SHP77 (cell line): ENCODE results near the gene TBC1D1.

Experiments
- DNase-seq, 2 experiments: peaks; one replicate each; lab custom pipeline; 2025; lab: John Stamatoyannopoulos, UW

The TBC1D1 gene

GRCh38 chr4:38131371-38132091 is 240.6 kb downstream of the TBC1D1 start:
- DNase-seq, result no peak

GRCh38 chr4:38132107-38132673 is 241.3 kb downstream of the TBC1D1 start:
- DNase-seq, result no peak

DNA sequence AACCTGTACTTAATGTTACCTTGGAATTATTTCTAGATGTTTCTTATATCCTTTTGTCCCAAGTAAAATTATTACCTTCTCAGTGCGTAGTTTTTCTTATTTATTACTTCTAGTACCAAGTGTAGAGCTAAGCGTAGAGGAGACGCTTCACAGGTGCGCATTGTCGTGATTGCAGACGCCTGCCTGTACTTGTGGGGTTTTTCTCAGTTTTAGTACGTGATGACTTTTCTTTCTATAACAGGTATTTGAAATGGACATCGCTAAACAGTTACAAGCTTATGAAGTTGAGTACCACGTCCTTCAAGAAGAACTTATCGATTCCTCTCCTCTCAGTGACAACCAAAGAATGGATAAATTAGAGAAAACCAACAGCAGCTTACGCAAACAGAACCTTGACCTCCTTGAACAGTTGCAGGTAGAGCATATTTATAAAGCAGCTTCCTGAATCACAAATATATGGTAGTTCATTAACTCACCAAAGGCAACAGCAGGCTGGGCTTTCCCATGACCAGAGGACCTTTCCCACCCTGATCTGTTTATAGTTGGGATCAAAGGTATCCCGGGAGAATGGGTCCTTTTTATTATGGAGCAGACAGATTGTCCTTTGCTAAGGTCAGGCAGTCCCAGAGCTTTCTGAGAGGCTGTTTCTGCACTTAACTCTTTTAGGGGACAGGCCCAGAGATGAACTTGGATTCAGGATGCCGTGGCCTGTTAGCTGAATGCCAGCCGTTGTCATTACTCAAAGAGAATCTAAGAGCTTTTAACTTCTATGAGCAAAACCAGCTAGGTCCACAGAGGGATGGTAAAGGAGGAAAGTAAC is 242.2 kb downstream of the TBC1D1 start:
- DNase-seq, result no peak

DNA sequence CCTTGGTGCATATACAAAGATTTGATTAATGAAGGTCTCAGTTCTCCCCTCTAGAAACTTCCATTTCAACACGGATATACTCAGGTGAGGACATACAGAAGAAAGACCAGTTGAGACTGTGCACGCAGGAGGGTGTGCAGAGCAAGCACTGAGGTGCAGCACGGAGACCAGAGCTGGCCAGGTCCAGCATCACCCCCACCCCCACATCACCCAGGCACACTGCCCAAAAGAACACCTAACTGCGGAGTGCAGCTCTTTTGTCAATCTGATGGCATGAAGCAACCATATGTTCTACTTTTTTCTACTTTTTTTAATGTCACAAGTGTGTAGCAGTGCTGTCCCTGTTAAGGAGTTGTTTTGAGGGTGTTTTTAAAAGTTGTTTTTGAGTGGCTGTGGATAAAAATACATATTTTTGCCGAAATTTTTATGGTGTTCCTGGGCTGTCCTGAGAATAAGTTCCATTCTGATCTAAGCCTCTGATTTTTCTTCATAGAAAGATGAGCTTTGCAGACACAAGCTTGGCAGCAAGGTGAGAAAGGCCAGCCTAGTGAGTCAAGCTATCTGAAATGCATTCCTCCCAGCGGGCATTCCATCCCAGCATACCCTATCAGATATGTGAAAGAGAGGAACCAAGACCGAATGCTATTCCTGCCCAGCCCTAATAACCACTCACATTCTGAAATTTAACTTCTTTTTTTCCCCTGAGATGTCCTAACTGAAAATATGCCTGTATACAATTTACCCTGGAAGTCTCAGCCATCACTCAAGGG is 243.0 kb downstream of the TBC1D1 start:
- no peak for DNase-seq

GRCh38 chr4:38135201-38135600 is 244.3 kb downstream of the TBC1D1 start:
- no peak for DNase-seq

DNA sequence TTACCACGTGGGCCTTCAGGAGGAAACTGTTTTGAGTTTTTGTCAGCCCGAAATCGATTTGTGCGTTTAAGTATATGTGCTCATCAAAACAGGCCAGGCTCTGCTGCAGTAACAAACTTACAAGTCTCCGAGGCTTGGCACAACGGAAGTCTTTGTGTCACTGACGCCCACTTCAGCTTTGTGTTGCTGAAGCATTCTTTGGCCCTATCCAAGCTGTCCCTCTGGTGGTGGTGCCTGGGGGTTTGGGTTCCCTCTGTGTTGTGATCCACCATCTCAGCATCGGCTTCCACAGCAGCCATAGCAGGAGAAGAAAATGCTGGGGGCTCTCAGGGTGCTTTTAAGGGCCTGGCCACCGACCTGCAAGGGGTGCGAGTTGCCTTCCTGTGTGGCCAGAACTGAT is 245.7 kb downstream of the TBC1D1 start:
- no peak for DNase-seq

- DNase-seq, result no peak
Observed at GRCh38 chr4:38137080-38137479, 246.2 kb downstream of the TBC1D1 start.

DNA sequence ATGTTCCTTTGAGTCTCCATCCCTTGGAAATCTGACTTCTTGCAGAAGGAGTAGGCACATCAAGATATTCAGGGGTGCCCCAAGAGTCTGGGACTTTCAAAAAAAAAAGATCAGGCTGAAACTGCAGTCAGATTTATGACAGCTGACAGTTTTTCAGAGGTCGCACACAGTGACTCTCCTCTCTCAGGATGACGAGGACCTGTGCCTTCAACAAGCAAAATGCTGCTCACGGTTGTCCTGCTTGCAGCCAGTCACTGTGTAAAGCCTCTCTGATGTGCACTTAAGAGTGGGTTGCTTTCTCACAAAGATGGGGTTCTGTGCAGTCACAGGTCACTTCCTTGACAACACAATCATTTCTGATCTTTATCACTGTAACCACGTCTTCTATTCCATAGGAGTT is 247.5 kb downstream of the TBC1D1 start:
- no peak for DNase-seq

DNA sequence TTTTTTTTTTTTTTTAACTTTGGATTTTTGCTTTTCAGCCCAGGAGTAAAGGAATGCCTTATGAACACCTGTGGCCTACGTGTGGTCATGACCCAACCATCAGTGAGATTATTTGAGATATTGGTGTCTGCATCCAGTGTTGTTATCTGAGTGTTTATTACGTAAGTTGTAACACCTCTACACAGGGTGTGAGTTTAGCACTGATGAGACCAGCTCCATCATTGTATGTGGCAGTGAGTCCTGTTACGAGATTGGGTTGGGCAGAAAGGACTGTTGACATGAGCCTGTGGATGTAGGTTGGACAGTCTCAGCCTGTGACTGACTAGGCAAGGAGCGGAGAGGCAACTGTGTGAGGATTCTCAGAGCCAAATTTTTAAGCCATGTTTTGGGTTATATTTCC is 248.3 kb downstream of the TBC1D1 start:
- no peak for DNase-seq

DNA sequence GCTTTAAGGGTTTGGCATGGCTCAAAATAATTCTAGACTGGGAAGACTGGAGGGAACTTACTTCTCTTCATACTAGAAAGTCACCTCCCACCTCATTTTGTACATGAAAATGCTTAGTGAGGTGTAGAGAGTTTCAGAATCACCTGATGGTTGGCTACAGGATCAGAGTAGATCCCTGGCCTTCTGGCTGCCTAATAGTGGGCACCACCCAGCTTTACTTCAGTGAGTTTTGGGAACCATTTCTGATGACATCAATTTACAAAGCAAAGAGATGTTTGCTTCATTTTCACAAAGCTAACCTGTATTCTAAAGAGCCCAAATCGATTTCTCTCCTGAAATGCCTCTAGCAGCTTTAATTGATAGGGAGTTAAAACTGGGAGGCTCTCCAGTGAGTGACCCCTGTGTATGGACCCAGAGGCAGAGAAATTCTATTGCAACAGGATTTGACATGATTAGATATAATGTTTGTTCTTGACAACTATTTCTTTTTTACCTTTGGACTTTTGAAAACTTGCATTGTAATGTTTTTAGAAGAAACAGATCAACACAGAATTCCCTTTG is 249.8 kb downstream of the TBC1D1 start:
- no peak for DNase-seq

- no peak for DNase-seq
Observed at GRCh38 chr4:38141808-38142500, 251.1 kb downstream of the TBC1D1 start.

DNA sequence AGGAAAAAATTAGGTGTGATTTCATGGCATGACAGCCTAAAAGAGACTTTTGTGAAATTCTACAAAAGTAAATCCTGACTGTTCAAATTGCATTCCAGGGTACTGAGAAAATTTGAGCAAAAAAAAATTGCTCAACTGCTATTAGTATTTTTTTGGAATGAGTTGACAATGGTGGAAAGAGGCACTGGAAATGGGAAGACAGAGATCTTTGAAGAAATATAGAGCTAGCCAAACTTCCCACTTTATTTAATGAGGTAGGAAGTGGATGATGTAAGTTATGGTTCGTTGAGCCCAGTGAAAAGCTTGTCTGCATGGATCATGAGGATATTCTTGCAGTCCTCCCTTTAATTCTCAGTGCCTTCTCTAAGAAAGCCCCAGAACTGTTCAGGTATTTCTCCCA is 253.1 kb downstream of the TBC1D1 start:
- DNase-seq, result no peak

DNA sequence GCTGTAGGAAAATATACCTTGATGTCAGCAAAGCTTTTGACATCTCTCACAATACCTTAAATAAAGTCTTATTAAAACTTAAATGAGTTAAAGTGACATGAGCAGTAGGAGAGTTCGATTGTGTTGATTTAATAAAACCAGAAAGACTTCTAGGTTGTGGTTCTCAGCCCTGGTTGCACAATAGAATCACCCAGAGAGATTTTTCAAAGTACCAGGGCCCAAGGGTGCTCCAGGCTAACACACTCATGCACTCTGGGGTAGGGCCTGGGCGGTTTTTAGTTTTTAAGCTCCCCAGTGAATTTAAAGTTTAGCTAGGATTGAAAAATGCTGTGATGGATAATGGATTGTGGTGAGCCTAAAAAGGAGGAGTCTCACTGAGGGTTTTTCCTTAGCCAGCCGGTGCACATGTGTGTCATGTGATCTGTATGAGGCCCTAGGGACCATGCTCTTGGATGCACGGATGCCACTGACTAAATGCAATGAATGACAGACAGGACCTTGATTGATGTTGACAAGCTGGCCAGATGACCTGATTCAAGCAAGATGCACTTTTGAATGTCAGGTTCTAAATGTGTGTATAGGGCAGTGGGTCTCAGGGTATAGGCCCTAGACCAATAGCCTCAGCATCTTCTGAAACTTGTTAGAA is 254.3 kb downstream of the TBC1D1 start:
- DNase-seq, result no peak

DNA sequence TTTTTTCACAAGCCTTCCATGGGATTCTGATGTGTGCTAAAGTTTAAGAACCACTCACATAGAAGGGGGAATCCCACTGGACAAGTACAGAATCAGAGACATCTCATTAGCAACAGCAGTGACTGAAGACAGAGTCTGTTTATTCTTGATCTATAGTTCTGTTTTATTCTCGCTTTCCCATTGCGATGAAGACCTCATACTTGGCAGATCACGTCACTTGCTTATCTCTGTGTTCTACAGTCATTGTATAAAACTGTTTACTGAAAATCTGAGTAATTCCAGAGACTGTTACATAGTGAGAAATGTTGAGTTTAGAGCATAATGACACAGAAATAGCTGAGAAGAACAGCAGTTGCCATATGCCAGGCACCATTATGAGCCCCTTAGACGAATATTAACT is 254.9 kb downstream of the TBC1D1 start:
- DNase-seq, result no peak

GRCh38 chr4:38146383-38146782 is 255.5 kb downstream of the TBC1D1 start:
- DNase-seq, result no peak

GRCh38 chr4:38149472-38149996 is 258.6 kb downstream of the TBC1D1 start:
- no peak for DNase-seq

DNA sequence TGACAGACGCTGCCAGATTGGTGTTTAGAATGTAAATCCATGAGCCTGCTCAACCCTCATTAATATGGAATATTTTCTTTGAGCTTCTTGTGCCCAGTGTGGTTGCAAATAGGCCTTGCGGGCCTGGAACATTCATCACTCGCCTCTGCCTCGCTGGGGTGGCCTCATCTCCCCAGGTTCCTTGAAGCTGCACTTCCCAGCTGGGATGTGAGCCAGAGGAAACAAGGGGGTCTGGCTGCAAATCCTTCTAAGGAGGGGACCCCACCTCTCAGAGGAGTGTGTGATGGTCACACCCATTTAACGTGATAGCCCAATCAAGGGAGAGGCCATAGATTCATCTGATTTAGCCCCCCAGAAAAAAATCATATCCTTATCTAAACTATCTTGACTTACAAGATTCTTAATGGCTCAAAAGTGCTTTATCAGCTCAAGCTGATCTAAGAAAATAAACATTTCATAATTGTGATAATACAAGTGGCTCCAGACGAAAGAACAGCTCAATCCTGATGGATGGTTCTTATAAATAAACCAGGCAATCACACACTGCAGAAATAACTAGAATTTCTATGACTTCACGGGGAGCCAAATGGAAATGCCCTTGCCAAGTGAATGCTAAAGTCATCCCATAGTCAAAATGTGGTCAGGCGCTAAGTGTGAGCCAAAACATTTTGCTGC is 259.2 kb downstream of the TBC1D1 start:
- DNase-seq, result no peak

DNA sequence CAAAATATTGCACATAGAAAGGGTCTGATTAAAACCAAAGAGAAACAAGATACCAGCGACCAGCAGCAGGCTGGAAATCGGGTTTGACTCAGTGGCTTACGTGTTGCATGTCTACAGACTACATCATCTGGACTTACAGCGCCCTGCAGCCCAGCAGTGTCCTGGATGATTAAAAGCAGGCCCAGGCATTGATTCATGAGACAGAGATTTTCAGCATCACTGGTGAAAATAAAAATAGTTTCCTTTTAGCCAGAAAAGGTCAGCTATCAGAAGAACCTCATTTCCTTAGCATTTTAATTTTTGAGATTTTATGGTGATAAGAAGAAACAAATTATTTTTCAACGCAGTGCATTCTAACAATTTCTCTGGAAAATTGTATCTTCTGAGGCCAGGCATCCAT is 259.9 kb downstream of the TBC1D1 start:
- DNase-seq, result no peak

- DNase-seq, result no peak
Observed at GRCh38 chr4:38151873-38152272, 261.0 kb downstream of the TBC1D1 start.

- no peak for DNase-seq
Observed at GRCh38 chr4:38152305-38152704, 261.4 kb downstream of the TBC1D1 start.
